ENCODE measurements around the gene MAPK8. TPM values are rescaled to one million over a fixed set of nuclear protein-coding genes. Genes with fewer than 3 reads are reported as not detected.

The MAPK8 gene
- total RNA-seq, 1 donor from 2014 or later = 66.4 TPM

DNA sequence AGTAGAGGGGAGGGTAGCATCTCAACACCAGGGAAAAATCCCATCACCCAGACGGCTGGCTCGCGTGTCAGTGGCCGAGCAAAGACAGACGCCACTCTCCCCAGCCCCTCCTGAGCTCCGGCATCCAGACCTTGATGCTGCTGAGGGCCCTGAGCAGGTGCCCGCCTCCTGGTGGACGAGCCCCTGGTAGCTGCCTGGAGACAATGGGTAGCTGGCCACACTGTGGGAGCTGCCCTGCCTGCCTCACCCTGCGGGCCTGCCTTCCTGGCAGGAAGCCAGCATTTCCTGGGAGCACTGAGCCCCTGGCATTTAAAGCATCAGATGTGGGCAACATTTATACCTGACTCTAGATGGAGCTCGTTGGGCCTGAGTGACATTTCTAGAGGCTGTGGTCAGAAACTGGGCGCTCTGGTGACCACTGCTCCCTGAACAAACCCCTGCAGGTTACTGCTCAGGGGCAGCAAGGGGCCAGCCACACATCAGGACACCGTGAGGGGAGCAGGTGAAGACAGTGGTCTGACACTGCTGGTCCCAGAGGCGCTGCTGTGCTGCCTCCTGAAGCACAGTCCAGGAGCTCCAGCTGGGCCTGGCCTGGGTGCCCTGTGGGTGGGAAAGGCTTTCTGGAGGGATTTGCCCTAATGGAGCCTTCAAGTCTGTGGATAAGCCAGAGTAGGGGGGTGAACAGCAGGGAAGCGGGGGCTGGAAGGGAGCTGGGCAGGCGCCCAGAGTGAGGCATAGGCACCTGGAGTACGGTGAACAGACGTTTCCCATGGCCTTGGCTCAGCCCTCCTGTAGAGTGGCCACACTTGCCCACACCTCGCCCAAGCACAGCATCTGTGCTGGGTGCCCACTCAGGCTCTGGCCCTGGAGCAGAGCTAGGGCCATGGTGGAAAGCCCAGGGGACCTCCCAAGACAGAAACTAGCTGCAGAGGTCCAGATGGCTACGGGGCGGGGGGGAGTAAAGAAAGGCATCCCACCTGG lies 138.7 kb downstream of the MAPK8 start:
- Mint-ChIP-seq H3K4me3 (no peak overlapping the region), H3K27me3 (ENCODE audit: low read depth) (no peaks in the 10 kb centered on the region), H3K27ac (no peak overlapping the region), H3K36me3 (peaks cover 2% of the 10 kb centered on the region), H3K4me1 (peaks cover 23% of the 10 kb centered on the region), H3K9me3 (no peaks in the 10 kb centered on the region)
- TF ChIP-seq CTCF (IDR thresholded peaks at IDR 0.05; ENCODE audit: unreplicated experiment) = no peak
- no peak for DNase-seq (ENCODE audit: low spot score in 2 of 2, unreplicated experiment in 2 of 2)

- Mint-ChIP-seq H3K36me3 (peaks cover 2% of the 10 kb centered on the region), H3K27me3 (ENCODE audit: low read depth) (no peaks in the 10 kb centered on the region), H3K27ac (no peak overlapping the region), H3K4me1 (peaks cover 23% of the 10 kb centered on the region), H3K9me3 (no peaks in the 10 kb centered on the region), H3K4me3 (no peak overlapping the region)
- no peak for DNase-seq (ENCODE audit: low spot score in 2 of 2, unreplicated experiment in 2 of 2)
- TF ChIP-seq CTCF (IDR thresholded peaks at IDR 0.05; ENCODE audit: unreplicated experiment) = no peak
Observed at GRCh38 chr10:48445932-48446331, 139.5 kb downstream of the MAPK8 start.

- DNase-seq (ENCODE audit: low spot score in 2 of 2, unreplicated experiment in 2 of 2) = no peak
- TF ChIP-seq CTCF (IDR thresholded peaks at IDR 0.05; ENCODE audit: unreplicated experiment) = no peak
- Mint-ChIP-seq H3K27me3 (ENCODE audit: low read depth) (no peaks in the 10 kb centered on the region), H3K4me3 (no peak overlapping the region), H3K36me3 (peaks cover 2% of the 10 kb centered on the region), H3K27ac (no peak overlapping the region), H3K4me1 (peaks cover 23% of the 10 kb centered on the region), H3K9me3 (no peaks in the 10 kb centered on the region)
Observed at GRCh38 chr10:48446785-48447184, 140.3 kb downstream of the MAPK8 start.

DNA sequence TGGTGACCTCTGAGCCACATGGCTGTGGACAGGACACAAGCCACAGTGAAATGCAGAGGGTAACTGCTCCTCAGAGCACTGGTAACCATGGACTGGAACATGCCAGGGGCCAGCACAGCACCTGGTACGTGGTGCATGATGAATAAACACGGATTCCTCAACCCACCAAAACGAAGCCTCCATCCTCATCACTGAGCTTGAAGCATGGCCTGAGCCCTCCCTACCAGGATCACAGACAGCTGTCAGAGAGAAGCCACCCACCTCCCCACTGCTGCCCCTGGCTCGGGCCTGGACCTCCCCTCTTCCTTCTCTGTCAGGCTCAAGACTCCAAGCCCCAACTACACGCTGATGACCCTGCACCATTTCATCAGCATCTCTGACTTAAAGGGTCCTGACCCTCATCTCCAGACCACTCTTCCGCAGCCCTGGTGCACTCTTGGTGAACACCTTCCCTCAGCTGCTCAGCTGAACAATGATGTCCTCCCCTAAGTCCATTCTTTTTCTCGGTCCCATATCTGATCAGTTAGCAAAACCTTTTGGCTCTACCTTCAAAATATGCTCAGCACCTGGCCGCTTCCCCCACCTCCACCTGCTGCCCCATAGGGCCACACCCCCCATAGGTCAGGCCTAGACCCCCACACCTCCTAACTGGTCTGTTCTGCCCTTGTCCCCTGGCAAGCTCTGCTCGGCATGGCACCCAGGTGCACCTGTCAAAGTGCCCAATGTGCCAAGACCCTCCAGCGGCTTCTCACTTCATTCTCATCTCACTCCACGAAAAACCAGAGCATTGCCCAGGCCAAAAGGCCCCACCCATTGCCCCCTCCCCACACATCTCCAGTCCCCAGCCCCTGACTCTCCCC lies 141.1 kb downstream of the MAPK8 start:
- TF ChIP-seq CTCF (IDR thresholded peaks at IDR 0.05; ENCODE audit: unreplicated experiment) = no peak
- Mint-ChIP-seq H3K4me3 (no peak overlapping the region), H3K9me3 (no peaks in the 10 kb centered on the region), H3K36me3 (no peaks in the 10 kb centered on the region), H3K4me1 (peaks cover 23% of the 10 kb centered on the region), H3K27me3 (ENCODE audit: low read depth) (no peaks in the 10 kb centered on the region), H3K27ac (no peak overlapping the region)
- DNase-seq (ENCODE audit: low spot score in 2 of 2, unreplicated experiment in 2 of 2) = no peak

- H3K4me1 Mint-ChIP-seq = peaks cover 24% of the 10 kb centered on the region
- no peaks in the 10 kb centered on the region for H3K27me3 Mint-ChIP-seq (ENCODE audit: low read depth)
- H3K27ac Mint-ChIP-seq = no peak overlapping the region
- no peak overlapping the region for H3K4me3 Mint-ChIP-seq
- no peaks in the 10 kb centered on the region for H3K36me3 Mint-ChIP-seq
- DNase-seq (ENCODE audit: low spot score in 2 of 2, unreplicated experiment in 2 of 2) = no peak
- no peak for TF ChIP-seq CTCF (IDR thresholded peaks at IDR 0.05; ENCODE audit: unreplicated experiment)
- H3K9me3 Mint-ChIP-seq = no peaks in the 10 kb centered on the region
Observed at GRCh38 chr10:48448796-48449195, 142.3 kb downstream of the MAPK8 start.
